Fibroblast of the conjunctiva (primary cell): Measurements from ENCODE around the gene CACNB1.
A peak's percentile ranks its signal among the peaks of the same experiment; 100 is the strongest.
"Not testable (repeated sequence)": the region's sequence is repeated elsewhere in the genome, so short reads cannot be mapped to it uniquely, and the experiment has no call there.

ENCODE experiments used
- DNase-seq: peaks from one replicate; pipeline ENCODE4 v3.0.0-alpha.2; 2010; ENCODE audit warnings: low read depth

Gene CACNB1

DNA sequence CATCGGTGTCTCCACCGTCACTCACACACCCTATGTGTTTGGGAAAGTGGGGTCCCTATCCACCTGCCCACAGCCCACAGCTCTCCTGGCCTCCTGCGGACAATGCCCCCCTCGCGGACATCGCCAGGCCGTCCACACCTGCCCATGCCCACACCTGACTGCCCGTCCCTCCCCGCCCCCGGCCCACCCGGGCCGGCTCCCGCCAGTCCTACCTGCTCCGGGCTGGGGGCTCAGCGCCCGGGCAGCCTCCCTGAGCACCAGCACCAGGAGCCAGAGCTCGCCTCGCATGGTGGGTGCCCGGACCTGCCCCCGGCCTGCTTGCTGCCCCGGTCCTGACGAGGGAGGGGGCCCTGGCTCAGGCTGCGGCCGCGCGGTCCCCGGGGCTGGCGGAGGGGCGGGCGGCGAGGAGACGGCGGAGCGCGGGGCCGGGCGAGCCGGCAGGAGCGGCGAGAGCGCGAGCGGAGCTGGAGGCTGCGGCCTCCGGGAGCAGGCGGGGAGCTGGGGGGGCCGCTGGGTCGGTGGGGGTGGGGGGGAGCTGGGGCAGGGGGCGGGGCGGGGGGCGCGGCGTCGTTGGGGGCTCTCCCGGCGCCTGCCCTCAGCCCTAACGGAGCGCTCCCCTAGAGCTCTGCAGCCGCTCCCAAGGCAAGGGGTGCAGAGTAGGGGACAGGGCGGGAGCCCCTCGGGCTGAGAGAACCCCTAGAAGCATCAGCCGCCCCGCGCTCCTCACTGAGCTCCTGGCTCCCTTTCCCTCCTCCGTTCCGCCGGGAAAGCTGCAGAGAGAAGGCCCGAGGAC is 46.1 kb downstream of the CACNB1 start, which contains the start of gene PLXDC1:
PLXDC1 (minus strand) TSS at position 488 of the 793 bp plus-strand sequence; CDS start at position 288, 200 bp downstream.
- DNase-seq = no peak

- DNase-seq = no peak
These were observed 46.7 kb downstream of the CACNB1 start for GRCh38 chr17:39150795-39151149.

DNA sequence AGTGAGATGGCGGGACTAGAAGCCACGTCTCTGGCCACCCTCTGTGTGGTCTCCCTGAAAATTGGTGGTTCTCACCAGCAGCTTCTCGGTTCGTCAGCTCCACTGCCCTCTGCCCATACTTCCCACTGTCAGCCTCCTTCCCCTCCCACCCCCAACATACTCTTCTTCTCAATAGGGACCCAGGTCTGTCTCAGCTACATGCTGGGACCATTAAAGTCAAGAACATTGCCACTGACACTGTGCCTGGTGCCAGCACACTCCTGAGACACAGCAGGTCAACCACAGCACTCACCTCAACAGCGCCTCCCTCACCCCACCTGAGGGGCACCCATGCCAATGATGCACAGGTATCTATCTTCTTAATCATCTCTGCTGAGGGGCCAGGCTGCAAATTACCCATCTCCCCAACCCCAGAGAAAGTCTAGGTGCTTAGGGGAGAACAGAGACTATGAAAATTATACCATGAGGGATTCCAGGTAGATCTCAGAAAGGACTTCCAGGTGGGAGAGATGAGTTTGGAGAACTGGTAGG is 47.3 kb downstream of the CACNB1 start:
- no peak for DNase-seq

GRCh38 chr17:39147221-39148185 is 50.0 kb downstream of the CACNB1 start:
- DNase-seq = no peak

DNA sequence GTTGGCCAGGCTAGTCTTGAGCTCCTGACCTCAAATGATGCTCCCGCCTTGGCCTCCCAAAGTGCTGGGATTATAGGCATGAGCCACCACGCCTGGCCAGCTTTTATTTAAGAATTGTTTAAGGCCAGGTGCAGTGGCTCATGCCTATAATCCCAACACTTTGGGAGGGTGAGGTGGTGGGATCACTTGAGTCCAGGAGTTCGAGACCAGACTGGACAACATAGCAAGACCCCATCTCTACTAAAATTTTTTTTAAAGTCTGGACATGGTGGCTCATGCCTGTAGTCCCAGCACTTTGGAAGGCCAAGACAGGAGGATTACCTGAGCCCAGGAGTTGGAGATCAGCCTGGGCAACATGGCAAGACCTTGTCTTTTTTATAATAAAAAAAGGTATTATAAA is 51.2 kb downstream of the CACNB1 start:
- DNase-seq = no peak

GRCh38 chr17:39145143-39145542 is 52.3 kb downstream of the CACNB1 start:
- DNase-seq = no peak

DNA sequence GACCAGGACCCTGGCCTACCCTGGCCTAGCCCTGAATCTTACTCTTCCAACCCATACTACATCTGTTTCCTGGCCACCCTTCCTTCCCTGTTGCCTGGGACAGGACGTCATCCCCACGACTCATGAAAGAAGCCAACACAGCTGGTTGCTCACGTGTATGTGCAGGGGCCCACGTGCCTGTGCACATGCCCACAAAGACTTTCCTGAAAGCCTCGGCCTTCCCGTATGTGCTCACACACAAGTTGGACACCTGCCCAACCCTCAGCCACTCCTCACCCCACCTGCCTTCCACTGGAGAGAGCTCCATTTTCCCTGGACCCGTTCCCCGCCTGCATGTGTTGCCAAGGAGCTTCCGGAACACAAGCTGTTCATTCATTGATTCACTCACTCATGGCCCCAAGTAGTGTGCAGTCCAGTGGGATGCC is 53.0 kb downstream of the CACNB1 start:
- DNase-seq = peak; percentile 57

- no peak for DNase-seq
These were observed 53.8 kb downstream of the CACNB1 start for GRCh38 chr17:39143552-39144093.

DNA sequence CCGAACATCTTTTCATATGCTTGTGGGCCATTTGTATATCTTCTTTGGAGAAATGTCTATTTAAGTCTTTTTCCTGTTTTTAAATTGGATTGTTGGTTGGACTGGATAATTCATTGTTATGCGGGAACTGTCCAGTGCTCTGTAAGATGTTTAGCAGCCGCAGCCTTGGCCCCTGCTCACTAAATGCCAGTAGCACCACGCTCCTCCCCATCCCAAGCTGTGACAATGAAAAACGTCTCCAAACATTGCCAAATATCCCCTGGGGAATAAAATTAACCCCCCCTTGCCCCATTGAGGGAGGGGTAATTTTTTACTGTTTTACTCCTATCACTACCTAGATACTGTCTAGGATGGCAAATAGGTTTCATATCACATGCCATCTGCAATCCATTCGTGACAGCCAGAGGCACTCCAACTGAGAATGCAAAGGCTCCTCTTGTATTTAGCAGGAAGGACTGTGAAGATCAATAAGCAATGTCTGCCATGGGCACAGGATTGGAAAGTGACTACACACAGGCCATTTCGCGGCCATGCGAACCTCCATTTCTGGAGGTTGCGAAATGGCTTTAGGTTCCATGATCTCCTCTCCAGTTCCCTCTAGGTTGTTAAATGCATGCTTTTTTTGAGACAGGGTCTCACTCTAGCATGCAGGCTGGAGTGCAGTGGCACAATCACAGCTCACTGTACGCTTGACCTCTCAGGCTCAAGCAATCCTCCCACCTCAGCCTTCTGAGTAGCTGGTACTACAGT is 55.4 kb downstream of the CACNB1 start:
- no peak for DNase-seq

DNA sequence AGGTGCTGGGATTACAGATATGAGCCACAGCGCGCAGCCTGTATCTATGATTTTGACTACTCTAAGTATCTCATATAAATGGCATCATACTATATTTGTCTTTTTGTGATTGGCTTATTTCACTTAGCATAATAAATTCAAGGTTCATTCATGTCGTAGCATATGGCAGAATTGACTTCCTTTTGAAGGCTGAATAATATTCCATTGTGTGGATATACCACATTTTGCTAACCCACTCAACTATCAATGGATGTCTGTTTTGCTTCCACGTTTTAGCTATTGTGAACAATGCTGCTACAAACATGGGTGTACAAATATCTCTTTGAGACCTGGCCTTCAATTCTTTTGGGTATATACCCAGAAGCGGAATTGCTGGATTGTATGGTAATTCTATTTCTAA is 56.2 kb downstream of the CACNB1 start:
- DNase-seq = no peak

DNA sequence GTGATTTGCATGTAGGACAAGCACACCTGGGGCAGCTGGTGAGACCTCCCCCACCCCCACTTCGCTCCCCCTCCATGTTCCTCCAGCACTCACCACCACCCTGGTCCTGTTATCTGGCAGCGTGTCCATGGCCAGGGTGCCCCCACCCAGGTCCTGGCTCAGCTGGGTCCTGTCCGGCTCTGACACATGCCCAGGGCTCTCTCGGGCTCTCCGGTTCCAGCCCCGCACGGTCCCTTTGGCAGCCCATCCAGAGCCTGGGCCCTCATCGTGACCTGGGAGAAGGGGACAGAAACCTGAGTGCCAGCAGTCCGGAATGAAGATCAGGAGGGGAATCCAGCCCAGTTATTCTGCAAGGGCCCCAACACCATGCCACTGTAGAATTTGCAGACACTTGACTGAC is 57.9 kb downstream of the CACNB1 start:
- no peak for DNase-seq

DNA sequence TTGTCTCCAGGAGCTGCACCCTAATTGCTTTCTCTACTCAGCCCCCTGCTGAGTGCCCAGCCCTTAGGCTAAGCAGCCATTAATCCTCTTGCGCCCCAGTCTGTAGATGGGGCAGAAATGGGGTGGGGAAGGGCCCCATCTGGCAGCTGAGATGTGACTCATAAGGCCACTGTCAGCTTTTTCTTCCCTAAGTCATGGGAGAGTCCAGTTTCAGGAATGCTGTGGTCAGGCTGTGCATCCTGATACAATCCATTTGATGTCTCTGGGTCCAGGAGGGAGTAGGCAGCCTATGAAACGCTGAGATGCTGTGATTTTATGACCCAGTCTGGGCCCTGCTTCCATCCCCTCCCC is 58.3 kb downstream of the CACNB1 start:
- DNase-seq = no peak

DNA sequence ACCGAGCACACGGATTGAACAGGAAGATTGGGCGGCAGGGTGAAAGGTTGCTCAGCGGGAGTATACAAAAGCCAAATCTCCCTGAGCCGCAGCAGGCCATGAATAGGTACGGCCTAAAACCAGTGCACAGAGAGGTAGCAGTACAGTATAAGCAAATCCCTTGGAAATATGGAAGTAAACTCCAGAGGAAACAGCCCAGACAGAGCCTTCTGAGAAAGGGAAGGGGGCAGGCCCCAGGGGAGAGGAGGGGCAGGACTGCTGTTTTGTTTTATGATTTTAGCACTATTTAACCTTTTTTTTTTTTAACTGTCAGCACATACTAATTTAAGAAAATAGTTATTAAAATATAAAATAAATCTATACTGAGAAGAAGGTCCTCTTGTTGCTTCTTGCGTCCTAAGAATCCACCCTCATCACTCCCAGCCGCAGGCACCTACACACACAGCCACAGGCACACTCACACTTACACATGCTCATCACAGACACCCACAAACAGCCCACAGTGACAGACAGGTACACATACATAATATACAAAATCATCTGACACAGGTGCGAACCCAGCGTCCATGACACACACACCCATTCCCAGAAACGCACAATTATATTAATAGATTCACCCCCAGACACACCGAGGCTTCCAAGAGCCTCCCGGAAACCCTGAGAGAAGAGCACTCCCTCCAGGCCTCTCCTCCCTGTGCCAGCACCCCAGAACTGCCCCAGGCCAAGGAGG is 58.9 kb downstream of the CACNB1 start:
- DNase-seq = no peak

- no peak for DNase-seq
These were observed 62.6 kb downstream of the CACNB1 start for GRCh38 chr17:39134878-39135277.

- no peak for DNase-seq
These were observed 65.3 kb downstream of the CACNB1 start for GRCh38 chr17:39132192-39132610.

GRCh38 chr17:39131616-39132015 is 65.9 kb downstream of the CACNB1 start:
- no peak for DNase-seq

GRCh38 chr17:39130205-39130604 is 67.3 kb downstream of the CACNB1 start:
- DNase-seq = no peak

GRCh38 chr17:39129544-39129943 is 67.9 kb downstream of the CACNB1 start:
- not testable (repeated sequence) for DNase-seq

DNA sequence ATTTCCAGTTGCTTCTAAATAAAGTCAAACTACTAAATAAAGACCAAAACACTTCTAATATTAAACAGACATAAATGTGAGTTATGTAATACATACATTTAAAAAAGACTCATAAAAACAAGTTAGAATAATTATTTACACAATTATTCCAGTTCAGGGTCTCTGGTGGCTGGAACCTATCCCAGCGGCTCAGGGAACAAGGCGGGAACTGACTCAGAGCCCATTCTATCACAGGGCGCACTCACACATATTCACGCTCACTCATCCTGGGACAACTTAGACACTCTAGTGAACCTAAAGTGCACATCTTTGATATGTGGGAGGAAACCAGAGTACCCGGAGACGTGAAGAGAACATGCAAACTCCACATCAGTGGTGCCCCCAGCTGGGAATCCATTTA is 71.0 kb downstream of the CACNB1 start:
- no peak for DNase-seq

DNA sequence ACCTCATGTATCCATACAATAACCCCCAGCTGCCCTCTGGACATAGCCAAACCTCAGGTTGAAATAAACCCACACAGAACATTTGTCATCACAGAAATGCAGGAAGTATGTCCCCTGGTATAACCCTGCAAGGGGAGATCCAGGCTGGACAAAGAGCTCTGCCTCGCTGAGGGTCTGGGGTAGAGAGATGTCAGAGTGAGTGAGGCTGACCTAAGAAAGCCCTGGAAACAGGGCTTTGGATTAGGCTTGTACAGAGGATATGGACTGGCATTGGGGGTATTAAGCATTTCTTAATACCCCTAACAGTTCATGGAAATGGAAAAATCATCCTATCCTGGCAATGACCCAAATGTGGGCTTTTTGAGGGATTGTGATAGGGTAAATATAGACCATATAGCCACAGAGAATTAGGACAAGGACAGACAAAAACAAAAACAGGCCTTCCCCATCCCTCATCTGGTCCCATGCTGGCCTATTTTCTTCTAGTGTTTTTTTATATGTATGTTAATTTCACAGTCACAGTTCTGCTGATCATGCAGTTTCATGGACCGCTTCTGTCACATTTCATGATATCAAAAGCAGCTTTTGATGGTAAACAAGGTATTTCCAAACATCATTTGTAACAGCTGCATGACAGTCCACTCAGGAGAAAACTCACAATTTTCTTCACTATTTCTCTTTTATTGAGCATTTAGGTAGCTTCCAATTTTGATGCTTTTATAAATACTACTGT is 72.2 kb downstream of the CACNB1 start:
- no peak for DNase-seq
